Cardiac fibroblast (primary cell): Measurements from ENCODE around the gene INPP5K.
A peak's percentile ranks its signal among the peaks of the same experiment; 100 is the strongest.
"Not testable (repeated sequence)": the region's sequence is repeated elsewhere in the genome, so short reads cannot be mapped to it uniquely, and the experiment has no call there.

Experiments
- DNase-seq, 2 donors: peaks; one replicate each; pipeline versions ENCODE4 v3.0.0 to v3.0.0-alpha.2; 2010; ENCODE audit warnings: low read depth in 2 of 2
- H3K4me3 ChIP-seq, 2 donors: replicated peaks in 1 of 2; 1 replicate in 1 of 2; 2 replicates in 1 of 2; pipeline ENCODE4 v1.5.1; 2011; ENCODE audit warnings: low read depth in 2 of 2, low read length in 2 of 2, mild to moderate bottlenecking in 2 of 2, moderate library complexity in 1 of 2
- CTCF ChIP-seq: IDR thresholded peaks from one replicate; pipeline ENCODE4 v1.5.1; 2011; ENCODE audit warnings: low read depth, mild to moderate bottlenecking, low read length, inconsistent platforms

The INPP5K gene

GRCh38 chr17:1516388-1517161 is at the start of gene INPP5K:
Gene INPP5K (minus strand): TSS chr17:1516612. CDS start chr17:1516499, 113 bp downstream.
- TF ChIP-seq CTCF: no peak
- peak; percentile 98 to 99 for DNase-seq
- H3K4me3 ChIP-seq: peak within 1 kb of the TSS; percentile 96 to 97

GRCh38 chr17:1565877-1566276 is 49.5 kb upstream of the INPP5K start:
- no peak for TF ChIP-seq CTCF
- no peak for DNase-seq

GRCh38 chr17:1563786-1564613 is 47.6 kb upstream of the INPP5K start:
- TF ChIP-seq CTCF: no peak
- no peak for DNase-seq
- H3K4me3 ChIP-seq: no peak overlapping the region

More at GRCh38 chr17:1565877-1566276, 49.5 kb upstream of the INPP5K start:
- H3K4me3 ChIP-seq: no peak overlapping the region

- DNase-seq, H3K4me3 ChIP-seq: not testable (repeated sequence)
Observed at GRCh38 chr17:1563471-1563785, 47.0 kb upstream of the INPP5K start.

GRCh38 chr17:1562176-1562643 is 45.8 kb upstream of the INPP5K start:
- peak; percentile 25 to 30 for DNase-seq
- peak overlapping the region; percentile 46 to 78 for H3K4me3 ChIP-seq
- TF ChIP-seq CTCF: no peak

- TF ChIP-seq CTCF: peak; percentile 5
- DNase-seq: peak; percentile 22 to 31
- H3K4me3 ChIP-seq: peak overlapping the region; percentile 46 to 78
Observed at GRCh38 chr17:1561420-1562175, 45.2 kb upstream of the INPP5K start.
